SIG-M5 treated with dmso at 0.1 percent for 504 hours (cell line): ENCODE results near the gene COL19A1.
"Not testable (repeated sequence)": the region's sequence is repeated elsewhere in the genome, so short reads cannot be mapped to it uniquely, and the experiment has no call there.

Experiments used
- DNase-seq: peaks from one replicate; lab custom pipeline; 2025; ENCODE audit not compliant: unreplicated experiment; lab: John Stamatoyannopoulos, UW

The COL19A1 gene

DNA sequence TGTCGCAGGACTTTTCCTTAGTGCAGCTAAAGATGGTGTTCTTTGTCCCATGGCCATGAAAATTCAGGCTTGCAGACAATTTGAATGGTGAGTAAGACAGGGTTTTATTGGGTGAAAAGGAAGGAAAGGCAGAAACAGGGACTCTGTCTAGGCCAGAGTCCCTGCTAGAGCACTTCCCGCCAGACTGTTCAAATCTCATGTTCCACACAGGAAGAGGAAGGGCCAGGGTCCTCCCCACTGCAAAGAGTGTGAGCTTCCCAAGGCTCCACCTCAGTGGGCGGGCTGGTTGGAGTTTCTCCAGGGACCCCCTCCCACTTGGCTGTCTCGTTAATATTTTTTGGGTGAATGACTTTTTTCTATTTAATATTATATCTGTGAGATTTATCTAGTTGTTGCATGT, 29.0 kb downstream of the COL19A1 start:
- DNase-seq, result no peak

GRCh38 chr6:69900869-69901268, 34.5 kb downstream of the COL19A1 start:
- DNase-seq, result no peak

GRCh38 chr6:69901361-69901760, 35.0 kb downstream of the COL19A1 start:
- DNase-seq, result no peak

- no peak for DNase-seq
These were observed 41.7 kb downstream of the COL19A1 start for GRCh38 chr6:69907981-69908498.

DNA sequence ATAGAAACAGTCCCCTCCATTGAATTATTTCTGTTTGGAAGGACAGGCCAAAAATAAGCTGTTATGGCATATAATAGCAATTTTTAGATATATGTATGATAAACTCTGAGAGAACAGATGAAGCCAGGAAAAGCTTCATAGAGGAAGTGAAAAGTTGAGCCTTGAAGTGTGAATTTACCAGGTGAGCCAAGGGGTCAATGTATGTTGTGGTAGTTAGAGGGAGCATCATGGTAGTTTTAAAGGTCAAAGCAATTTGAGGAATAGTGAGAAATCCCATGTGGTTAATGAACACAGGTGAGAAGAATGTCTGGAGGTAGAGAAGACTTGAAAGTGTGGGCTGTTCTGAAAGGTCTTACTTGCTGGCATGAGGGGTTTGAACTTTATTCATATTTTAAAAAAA, 47.0 kb downstream of the COL19A1 start:
- no peak for DNase-seq

DNA sequence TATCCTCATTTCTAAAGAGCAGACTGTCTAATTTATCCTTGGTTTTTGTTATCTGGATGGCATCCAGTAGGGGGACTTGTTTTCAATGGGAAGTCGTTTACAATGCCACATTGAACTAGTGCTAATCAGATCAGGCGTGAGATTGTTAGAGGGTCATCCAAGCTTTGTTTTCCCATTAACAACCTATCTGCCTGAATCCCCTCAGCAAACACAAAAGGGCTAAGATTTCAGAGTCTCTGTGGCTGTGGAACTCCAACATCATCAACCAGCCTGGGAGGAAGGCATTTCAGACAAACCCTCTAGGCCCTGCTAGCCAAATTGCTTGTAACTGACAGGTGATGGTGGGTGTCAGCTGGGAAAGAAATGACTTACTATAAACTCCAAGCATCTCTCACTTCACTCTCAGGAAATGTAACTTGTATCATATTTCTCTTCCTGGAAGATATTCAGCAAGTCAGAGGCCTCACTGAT, 47.7 kb downstream of the COL19A1 start:
- DNase-seq, result no peak

DNA sequence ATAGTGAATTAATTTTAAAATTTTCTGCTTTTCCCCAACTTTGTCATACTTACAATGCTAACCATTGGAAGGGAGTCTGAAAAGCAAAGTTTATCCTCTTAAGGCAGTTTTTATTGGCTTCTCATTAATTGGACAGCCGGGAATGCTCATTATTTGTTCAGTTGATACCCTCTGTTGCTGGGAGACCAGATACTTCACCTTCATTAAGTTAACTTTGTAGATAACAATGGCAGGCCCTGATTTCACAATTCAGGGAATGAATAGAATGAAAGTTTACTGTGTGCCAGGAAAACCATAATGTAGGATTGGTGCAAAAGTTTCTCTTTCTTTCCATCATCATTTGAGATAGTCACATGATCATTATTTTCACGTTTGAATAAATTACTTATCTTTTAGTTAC, 49.0 kb downstream of the COL19A1 start:
- DNase-seq, result no peak

DNA sequence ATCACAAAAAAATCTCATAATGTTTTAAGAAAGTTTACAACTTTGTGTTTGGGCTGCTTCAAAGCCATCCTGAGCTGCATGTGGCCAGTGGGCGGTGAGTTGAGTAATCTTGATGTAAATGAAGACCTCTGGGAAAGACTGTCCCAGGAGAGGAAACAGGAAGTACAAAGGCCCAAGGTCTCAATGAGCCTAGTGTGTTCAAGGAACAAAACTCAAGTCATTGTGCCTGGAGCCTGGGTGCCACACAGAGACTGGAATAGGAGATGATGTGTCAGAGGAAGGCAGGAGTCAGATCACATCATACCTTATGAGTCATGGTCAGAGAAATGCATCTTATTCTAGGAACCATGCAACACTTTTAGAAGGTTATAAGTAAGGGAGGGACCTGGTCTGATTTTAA, 51.5 kb downstream of the COL19A1 start:
- DNase-seq, result peak; percentile 6

- no peak for DNase-seq
These were observed 52.6 kb downstream of the COL19A1 start for GRCh38 chr6:69918813-69919475.

DNA sequence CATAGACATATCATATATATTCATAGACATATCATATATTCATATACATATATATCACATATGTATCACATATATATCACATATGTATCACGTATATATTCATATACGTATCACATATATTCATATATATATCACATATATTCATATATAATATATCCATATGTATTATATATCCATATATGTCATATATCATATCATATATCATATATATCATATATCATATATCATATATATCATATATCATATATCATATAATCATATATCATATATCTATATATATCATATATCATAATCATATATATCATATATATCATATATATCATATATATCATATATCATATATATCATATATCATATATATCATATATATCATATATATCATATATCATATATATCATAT, 54.7 kb downstream of the COL19A1 start:
- DNase-seq, result not testable (repeated sequence)

DNA sequence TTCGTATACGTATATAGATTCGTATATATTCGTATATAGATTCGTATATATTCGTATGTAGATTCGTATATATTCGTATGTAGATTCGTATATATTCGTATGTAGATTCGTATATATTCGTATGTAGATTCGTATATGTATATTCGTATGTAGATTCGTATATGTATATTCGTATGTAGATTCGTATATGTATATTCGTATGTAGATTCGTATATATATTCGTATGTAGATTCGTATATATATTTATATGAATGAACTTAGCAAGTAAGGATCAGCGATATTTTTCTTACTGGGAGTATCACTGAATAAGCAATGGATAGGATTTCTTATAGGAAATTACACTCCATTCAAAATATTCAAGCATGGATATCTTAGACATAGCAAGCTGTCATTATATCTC, 55.3 kb downstream of the COL19A1 start:
- DNase-seq, result not testable (repeated sequence)

GRCh38 chr6:69926745-69927144, 60.4 kb downstream of the COL19A1 start:
- no peak for DNase-seq

DNA sequence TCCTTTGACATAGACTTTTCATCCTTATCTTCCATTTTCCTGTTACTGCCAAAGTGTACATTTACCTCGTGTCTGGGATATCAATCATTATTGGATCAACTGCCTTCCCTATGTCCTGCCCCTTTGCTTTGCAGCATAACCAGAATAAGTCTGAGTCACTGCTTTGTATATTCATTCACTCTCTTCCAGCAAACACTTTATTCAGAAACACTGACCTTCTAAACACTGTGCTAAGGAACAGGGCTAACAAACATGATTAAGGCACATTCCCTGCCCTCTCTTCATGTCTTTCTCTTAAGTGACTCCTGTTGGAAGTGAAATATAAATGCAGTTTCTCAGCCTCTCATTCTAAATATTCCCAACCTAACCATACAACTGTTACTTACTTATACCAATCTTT, 66.9 kb downstream of the COL19A1 start:
- DNase-seq, result no peak

DNA sequence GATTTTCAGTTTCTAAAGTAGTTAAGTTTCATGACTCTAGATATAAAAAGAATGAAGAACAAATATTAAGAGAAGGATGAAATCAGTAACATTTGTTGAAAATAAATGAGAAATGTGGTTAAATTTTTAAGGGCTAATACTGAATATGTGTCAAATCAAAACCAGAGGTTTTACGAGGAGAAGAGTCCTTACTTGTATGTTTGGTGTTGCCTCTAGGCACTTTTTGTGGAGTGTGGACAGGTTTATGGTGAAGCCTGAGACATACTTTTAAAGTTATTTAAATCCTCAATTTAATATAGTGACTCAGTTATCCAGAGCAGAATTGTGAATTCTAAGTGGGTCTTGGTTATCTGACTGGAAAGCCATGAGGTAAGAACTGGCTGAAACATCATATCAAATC, 68.7 kb downstream of the COL19A1 start:
- no peak for DNase-seq

GRCh38 chr6:69936674-69937363, 70.5 kb downstream of the COL19A1 start:
- DNase-seq, result no peak

DNA sequence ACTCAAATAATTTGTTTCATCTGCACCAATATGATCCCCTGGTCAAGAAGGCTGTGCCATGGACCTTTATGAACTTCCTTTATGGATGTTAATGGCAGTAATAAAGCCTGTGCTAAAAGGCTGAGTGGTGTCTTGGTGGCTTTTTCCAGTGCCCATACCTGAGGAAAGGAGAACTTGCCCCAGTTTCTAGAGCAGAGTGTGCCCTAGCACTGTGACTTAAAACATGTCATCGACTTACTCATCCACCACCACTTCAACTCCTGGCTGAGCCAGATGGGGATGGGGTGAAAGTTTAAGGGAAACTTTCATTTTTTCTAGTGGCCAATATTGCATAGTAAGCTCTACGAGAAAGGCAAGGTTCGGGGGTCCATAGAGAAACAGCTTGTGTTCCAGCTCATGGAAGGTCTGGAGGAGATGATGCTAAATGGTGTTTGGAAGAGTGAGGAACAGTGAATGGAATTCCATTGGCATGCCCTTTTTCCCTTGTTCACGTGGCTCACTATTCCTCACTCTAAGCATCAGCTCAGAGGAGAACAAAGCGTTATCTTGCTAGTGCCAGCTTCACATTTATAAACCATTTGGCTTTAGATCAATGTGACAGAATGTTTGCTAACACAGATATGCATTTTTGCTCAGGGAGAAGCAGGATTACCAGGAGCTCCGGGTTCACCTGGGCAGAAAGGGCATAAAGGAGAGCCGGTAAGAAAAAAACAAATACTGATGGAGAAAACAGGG, 71.2 kb downstream of the COL19A1 start:
- no peak for DNase-seq

DNA sequence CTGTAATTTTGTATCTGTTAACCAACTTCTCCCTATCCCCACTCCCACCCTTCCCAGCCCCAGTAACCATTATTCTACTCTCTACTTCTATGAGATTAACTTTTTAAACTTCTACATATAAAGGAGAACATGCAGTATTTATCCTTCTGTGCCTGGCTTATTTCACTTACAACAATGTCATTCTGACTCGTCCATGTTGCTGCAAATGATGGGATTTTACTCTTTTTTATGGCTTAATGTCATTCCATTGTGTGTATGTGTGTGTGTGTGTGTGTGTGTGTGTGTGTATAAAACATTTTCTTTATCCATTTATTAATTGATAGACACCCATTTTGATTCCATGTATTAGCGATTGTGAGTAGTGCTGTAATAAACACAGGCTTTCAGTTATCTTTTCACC, 76.1 kb downstream of the COL19A1 start:
- DNase-seq, result no peak

DNA sequence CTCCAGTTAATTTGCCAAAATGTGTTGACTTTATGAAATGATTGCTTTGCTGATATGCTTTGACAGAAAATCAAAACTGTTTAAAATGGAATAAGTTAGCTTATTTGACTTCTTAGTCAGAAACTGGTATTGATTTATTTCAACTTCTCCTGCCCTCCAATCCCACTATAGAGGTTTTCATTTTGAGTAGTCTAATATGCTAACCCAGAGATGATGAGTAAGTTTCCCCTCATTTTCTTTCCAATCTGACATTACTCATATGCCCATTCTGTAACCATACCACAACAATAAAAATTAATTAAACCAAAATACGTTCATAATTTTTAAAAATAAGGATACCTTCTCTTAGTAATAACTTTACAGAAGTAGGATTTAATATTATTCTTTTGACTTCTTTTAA, 78.8 kb downstream of the COL19A1 start:
- no peak for DNase-seq

DNA sequence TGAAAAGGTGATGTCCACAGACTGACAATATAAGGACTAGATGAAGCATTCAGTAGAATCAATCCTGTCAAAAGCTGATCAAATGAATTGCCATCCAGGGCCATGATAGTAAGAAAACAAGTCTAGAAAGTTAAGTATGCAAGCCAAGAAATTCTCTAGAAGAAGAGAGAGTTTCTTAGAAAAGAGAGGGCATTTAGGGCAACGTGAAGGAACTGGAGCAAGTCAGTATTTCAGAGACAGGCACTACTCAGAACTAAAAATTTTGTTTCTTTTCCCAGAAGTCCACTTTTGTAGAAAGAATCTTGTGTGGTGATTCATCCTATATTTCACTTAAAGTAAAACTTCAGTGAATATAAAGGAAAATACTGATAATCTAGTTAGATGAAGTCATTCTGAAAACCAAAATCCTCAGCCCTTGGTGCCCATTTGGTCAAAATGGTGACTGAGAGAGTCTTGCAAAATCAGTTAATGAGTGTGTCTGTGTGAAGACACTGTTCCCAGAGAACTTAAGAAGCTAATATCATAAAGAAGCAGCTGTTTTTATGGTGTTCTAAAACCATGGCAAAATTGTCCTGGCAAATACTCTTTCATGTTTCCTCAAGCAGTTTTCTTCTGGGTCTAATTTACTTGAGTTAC, 82.2 kb downstream of the COL19A1 start:
- no peak for DNase-seq

DNA sequence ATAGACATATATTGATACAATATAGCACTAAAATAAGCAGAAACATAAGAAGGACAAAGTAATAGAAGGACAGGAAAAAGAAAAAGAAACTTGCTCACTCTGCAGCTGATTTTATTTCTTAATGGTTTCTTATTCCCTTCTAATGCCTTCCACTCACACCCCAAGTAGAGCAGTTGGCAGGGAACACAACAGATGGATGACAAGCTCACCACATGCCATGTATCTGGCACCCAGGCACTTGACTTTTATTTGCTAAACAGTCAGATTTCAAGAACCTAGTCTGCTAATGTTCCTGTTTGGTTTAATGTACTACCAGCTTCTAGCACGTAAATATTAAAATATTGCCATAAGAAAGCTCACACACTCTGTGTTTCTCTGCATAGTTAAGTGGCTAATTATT, 87.1 kb downstream of the COL19A1 start:
- no peak for DNase-seq

- DNase-seq, result no peak
These were observed 88.4 kb downstream of the COL19A1 start for GRCh38 chr6:69954733-69955132.
